RPMI8226 (cell line): ENCODE measurements around the gene IL20.
A peak's percentile ranks its signal among the peaks of the same experiment; 100 is the strongest.

ENCODE experiments used
- DNase-seq: peaks from one replicate; pipeline ENCODE4 v3.0.0-alpha.2; 2015

The IL20 gene, protein sequence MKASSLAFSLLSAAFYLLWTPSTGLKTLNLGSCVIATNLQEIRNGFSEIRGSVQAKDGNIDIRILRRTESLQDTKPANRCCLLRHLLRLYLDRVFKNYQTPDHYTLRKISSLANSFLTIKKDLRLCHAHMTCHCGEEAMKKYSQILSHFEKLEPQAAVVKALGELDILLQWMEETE

DNA sequence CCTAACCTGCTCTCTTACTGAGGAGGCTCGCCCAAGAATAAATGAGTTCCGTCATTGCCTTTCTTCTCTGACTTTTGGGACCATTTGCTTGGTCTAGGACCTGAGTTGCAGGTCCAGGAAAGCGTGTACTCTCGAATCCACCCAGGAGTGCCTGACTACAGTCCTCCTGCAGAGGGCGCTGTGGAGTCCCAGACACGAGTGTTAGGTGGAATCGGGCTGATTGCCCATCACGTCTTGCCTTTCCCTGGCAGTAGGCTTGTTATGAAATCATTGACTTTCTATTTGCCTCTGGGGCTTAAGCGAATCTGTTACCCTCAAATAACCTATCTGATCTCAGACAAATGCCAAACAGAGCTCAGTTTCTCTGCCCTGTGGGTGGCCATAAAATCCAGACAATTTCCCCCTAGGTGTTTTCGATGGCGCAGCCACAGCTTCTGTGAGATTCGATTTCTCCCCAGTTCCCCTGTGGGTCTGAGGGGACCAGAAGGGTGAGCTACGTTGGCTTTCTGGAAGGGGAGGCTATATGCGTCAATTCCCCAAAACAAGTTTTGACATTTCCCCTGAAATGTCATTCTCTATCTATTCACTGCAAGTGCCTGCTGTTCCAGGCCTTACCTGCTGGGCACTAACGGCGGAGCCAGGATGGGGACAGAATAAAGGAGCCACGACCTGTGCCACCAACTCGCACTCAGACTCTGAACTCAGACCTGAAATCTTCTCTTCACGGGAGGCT, at the start of gene IL20:
IL20 (plus strand) TSS at position 685 of the 733 bp plus-strand sequence. CDS start 230 bp downstream, outside the sequence.
- DNase-seq, result peak; percentile 85

DNA sequence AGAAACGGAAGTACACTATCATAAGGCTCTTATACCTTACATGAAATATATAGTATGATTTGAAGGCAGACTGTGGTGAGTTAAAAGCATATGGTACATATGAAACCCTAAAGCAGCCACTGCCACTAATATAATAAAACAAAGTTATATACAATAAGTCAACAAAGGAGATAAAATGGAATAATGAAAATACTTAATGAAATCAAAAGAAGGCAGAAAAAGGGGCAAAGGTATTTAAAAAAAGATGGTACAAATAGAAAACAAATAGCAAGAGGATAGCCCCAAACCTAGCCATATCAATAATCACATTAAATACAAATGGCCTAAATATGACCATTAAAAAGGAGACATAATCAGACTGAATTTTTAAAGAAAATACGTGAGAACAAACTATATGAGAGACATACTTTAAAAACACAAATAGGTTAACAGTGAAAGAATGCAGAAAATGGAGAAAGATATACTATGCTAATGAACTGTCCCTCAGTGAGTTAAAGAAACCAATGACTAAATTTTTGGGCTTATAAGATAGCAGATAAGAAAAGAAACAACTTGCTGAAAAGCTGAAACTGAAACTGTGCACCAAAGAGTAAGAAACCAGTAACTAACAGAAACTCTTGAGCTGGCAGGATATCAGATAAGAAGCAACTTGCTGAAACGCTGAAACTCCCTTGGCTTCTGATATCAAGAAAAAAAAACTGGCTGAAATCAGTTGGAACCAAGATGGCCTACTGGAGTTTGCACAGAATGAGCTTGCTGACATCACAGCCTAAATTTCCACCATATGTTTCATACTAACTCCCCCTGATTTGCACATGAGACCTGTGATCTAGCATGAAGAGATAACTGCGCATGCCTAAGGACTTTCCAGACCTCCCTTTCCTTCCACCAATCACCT, 48.8 kb upstream of the IL20 start:
- peak; percentile 85 for DNase-seq

DNA sequence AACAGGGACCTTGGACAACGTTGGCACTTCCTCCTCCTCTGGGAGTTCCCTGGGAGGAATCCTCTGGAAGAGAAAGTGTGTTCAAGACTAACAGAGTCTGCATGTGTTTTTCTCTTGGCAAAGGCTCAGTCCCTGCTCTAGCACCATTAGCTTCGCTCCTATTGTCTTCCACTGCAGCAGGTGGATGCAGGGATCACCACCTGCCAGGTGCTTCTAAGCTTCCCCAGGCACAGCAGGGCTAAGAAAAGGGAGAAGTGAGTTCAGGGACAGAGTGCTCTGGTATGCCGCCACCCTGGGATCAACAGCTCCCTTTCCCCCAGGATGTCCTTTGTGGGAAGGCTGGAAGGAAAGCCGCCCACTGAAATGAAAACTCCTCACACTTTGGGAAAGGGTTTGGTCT, 43.9 kb upstream of the IL20 start:
- no peak for DNase-seq

DNA sequence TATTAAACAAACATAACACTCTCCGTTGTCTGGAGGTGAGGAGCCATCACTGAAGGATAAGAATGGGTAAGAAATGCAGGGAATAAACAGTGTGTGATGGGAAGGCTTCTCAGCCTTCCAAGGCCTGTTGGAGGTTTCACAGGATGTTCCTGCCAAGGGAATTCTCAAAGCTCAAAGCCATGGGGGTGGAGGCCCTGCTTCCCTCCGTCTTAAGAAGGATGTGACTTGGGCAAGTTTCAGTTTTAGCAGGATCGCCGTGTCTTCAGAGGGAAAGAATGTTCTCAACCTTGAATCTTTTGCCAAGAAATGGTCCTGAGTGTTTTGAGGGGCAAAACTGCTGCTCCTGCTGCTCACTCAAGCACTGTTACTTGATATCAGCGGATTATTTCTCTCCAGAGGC, 41.7 kb upstream of the IL20 start:
- DNase-seq, result no peak

DNA sequence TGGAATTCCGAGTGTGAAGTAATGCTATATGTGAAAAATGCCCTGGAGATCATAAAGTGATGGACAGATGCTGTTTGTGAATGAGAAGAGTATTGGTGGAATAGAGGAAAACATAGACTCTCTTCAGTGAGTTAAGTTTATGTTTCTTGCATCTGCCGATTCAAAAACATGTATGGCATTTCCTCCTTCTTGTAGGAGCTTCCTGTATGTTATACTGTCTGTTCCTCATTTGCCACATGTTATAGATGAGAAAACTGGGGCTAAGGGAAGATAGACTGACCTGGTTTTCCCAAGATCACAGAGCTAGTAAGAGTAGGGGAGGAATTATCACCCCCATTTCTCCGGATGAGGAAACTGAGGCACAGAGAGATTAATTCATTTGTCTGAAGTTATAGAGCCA, 41.1 kb upstream of the IL20 start:
- peak; percentile 48 for DNase-seq

DNA sequence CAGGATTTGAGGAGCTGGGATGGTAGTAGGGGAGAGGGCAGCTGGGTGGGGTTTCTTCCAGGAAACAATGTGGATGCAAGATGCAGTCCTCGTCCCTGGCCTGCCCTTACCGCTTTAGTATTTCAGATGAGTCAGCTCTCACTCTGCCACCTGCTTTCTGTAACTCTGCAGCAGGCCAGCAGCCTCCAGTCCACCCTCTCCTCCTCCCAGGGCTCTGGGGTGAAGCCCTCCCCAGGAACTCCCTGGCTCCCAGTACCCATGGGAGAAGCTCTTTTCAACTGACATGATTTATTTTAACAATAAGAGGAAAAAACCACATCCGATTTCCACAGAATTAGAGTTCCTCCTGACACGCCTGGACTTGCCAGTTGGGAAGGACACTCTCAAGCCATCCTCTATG, 39.0 kb upstream of the IL20 start:
- DNase-seq, result peak; percentile 71

DNA sequence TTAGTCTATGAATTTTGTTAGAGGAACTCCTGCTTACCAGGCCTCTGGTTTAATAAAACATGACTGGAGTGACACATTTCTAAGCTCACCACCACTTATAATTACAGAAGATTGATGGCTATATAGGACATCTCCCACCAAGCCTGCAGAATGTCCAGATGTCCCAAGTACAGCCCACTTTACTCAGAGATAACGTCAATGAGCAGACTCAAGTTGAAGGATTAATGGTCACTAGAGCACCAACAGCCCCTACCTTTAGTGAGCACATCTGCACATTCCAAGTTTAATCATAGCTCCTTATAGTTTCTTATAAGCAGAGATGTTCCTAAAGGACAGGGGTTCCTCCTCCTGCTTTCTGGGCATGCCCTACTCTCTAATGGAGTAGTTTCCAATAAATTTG, 37.4 kb upstream of the IL20 start:
- DNase-seq, result no peak

DNA sequence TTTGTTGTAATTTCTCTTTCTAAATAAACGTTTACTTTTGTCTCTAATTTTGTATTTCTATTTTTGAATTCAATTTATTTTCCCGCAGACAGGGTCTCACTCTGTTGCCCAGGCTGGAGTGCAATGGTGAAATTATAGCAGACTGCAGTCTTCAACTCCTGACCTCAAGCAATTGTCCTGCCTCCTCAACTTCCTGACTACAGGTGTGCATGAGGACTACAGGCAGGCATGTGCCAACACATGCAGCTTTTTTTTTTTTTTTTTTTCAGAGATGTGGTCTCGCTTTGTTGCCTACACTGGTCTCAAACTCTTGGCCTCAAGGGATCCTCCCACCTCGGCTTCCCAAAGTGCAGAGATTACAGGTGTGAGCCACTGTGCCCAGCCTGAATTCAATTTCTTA, 36.7 kb upstream of the IL20 start:
- DNase-seq, result peak; percentile 88

DNA sequence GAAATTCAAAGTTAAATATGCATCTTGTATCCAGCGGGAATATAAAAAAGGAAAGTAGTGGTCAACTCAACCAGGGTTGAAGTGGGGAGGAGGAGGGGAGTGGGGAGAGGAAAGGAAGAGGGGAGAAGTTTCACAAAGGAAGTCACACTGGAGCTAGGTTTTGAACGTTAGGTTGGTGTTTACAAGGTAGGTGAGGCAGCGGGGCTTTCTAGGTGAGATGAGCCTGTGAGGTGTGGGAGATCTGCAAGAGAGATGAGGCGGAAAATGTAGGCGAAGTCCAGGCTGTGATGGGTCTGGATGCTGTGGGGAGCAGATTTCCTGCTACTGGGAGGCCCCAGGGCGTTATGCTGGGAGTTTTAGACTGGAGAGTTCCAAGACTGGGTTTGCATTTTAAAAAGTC, 36.1 kb upstream of the IL20 start:
- DNase-seq, result peak; percentile 75

DNA sequence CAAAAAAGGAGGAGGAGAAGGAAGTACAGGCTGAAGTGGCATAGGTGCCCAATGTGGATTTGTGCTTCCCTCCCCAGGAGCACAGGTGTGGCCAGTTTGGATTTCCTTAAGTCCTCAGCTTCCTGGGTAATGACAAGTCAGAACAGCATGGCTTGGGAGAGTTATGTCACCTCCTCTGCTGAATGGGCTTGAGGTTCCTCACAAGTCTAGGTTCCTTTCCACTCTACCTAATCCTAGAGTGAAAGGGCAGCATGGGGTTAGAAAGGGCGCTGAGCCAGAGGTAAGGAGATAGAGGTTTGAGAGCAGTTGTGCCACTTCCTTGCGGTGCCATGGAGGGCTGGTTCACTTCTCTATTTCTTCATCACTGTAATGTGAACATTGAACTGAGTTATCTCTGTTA, 35.5 kb upstream of the IL20 start:
- DNase-seq, result peak; percentile 90

DNA sequence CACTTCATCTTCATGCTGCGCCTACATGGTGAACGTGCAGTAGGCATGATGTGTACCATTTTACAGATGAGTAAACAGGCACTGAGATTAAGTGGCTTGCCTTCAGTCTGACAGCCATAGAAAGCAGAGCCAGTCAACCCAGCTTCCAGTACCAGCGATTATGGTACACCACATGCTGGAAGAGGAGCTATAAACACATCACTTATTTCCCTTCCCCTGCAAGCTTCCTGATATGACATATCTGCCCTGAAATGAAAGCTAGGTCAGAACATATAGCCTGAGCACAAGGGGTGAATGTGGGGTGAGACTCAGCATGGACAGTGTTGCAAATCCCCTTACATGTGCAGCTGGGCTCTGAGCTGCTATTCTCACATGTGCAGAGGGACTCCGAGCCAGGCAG, 33.8 kb upstream of the IL20 start:
- DNase-seq, result peak; percentile 27

DNA sequence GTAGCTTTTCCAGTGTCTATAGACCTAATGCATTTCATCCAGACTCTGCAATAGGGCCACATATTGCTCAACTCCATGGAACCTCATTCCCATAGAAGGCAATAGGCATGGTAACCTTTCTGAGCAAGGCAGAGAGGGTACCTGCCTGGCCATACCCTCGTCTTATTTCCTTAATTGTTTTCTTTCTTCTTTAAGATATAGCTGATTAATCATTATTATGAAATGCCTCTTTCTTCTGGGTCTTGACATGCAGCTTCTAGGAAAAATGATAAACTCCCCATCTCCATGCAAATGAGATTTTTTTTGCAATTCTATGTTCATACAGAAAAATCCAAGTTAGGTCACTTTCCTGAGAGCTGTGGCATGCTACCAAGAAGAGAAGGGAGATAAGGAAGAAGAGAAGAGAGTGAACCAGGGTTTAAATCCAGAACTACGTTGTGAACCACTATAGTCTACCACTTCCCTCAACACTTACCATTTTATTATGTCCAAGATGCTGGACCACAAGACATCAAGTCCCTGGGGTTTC, 33.0 kb upstream of the IL20 start:
- peak; percentile 16 for DNase-seq

DNA sequence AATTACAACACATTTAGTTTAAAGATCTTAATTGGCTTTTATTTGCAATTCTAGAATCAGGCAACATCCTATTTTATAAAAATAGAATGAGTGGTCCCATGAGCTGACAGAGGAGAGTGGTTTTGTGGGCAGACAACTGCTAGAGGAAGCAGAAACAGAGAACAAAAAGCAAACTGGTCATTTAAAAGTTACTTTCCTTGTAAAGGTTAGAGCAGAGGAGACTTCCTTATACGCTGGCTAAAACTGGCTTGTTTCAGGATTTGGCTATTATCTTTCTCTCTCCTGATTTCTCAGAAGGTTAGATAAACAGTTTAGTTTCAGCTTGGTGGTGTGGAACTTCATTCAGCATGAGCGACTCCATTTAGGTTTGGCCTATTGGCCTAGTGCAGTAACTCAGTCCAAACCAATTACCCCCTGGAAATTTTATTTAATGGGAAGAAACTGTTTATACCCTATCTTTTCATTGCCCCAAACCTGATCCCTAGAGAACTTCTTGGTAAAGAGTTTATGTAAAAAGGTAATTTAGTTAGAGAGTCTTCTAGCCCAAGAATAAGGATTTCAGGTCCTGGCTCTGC, 32.2 kb upstream of the IL20 start:
- DNase-seq, result peak; percentile 50

DNA sequence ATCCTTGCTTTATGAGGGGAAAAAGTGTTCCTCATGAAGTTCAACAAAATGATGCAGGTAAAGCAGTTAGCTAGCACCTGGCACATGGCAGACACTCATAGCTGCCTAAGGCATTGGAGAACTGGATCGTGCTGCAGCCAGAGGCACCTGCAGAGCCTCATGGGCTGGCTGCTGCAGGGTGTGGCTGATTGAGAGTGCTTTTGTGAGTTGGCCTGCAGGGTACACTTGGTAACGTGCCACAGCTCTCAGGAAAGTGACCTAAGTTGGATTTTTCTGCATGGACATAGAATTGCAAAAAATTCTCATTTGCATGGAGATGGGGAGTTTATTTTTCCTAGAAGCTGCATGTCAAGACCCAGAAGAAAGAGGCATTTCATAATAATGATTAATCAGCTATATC, 31.6 kb upstream of the IL20 start:
- DNase-seq, result peak; percentile 93

DNA sequence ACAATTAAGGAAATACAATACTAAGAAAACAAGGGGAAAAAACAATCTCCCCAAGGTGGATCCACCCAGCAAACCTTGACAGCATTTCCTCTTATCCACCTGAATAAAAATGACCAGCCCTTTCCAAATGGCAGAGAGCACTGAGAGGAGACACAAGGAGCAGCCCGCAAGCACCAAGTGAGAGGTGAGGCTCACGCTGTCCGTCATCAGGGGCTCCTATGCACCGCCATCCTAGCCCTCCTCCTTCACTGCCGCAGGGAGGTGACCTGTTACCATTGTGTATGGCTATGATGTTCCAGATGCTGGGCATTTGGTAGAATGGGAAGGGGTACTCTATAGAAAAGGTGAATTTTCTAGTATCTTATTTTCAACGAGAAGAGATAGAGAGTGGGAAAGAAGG, 31.2 kb upstream of the IL20 start:
- DNase-seq, result no peak

DNA sequence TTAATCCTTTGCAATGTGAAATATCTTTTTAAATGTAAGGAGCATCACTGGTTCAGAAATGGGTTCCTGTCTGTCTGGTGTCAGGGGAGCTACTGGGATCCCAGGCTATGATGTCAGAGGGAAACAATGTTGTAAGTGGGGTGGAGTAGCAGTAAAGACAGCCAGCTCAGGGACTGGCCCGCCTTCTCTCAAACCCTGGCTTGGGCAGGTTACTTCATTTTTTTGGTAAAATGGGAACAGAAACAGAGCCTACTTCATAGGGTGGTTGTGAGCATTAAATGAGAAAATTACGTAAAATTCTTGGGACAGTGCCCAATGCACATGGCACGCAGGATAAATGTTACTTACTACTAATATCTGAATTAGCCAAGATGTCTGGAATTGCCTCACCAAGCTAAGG, 30.7 kb upstream of the IL20 start:
- DNase-seq, result peak; percentile 75

DNA sequence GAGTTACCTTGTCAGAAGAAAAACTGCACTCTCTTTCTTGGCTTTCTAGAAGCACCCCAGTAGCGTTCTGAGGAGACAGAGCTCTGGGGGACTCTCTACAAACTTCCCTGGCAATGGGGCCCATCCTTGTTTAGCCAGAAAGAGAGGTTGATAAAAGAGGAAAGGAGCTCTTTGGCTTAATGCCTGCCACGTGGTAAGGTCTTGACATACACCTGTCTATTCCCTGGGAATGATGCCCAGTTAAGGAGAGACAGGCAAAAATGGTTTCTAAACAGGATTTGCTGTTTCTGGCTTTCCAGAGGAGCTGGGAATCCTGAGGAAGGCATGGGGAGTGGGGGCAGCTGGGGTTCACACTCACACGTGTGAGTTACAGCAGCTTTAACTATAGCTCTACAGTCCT, 30.2 kb upstream of the IL20 start:
- DNase-seq, result no peak

DNA sequence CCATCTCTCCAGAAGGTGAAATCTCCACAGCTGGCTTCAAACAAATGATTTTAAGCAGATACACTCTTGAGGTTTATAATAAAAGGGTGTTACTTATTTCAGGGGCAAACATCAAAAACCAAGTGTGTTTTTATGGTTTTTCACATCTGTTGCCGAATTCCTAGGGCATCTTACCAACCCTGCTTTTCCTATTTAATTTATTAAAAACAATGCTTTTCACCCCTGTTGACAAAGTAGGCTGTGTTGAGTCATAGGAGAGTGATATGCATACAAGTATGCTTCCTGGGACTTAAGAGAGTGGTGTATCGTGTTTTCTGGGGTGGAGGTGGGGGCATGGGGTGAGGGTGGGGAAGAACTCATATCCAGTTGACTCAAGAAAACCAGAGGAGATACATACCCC, 29.3 kb upstream of the IL20 start:
- no peak for DNase-seq

DNA sequence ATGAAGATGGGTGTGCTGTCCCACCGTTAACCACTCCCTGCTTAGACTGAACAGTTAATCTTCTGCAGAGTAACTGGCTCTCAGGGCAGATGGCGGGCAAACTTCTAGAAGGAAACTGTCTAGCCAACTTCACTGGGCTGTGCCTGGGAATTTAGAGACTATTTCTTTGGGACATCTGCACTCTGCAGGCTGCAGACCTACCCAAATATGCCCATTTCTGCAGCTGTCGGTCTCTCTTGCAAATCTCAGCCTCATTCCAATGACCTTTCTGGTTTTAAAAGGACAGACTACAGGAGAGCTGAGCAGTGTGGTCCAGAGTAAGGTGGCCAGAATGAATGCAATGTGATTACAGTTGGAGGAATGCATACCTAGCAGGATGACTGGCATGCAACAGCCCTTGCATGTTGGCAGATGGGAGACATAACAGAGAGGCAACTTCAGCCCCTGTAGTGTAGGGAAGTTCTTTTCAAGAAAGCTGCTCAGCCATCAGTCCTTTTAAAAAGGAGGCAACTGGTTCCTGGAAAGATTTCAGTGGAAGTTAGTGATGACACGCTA, 26.3 kb upstream of the IL20 start:
- DNase-seq, result no peak

DNA sequence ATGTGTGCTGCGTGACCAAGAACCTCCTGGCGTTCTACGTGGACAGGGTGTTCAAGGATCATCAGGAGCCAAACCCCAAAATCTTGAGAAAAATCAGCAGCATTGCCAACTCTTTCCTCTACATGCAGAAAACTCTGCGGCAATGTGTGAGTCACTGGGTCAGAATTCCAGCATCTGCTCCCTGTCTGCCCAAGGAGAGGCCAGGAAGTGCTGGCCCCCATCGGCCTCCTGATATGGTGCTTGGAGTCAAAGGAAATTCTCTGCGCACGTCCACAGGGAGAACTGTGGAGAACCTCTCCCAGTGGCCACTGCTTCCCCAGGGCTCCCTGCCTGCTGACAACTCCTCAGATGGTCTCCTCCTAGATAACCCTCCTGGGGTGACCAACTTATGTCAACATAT, 25.6 kb upstream of the IL20 start:
- DNase-seq, result no peak

DNA sequence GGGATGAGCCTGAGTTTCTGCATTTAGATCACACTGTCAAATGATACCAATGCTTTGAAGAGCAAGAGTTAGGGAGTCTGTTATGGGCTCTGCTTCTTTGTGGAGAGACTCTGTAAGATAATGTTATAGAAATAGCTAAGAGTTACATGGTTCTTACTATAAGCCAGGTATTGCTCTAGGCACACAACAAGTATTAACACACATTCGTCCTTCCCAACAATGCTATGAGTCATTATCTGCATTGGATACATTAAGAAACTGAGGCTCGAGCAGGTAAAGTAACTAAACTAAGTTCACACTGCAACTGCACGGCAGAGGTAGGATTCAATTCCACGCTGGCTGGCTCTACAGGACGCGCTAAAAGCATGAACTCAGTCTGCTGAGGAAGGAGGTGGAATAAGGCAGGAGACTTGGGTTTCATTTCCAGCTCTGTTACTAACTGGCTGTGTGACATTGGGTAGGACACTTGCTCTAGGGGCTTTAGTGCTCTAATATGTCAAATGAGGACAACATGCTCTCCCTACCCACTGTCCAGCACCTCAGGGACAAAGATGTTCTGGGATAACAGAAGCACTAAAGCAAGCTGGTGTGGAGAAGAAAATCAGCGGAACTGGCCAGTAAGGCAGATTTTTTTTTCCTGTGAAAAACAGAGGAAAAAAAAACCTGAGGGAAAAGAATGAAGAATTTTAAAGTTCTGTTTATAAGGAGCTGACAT, 23.7 kb upstream of the IL20 start:
- DNase-seq, result no peak

DNA sequence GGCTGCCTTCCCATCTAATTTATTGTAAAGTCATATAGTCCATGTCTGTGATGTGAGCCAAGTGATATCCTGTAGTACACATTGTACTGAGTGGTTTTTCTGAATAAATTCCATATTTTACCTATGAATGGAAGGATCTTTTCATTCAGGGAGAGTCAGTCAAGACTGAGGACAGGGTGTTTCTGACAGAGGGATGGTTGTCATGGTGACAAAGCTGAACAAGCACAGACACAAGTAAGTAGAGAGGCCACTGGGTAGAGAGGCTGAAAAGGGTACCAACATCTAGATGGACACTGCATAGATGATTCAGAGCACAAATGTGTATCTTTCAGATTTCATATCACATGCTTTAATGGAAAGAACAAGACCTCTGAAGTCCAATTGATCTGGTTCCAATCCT, 22.6 kb upstream of the IL20 start:
- DNase-seq, result no peak
